Right lung (tissue), 5 donors: ENCODE results near the gene TCF12. TPM values are rescaled to one million over a fixed set of nuclear protein-coding genes. Genes with fewer than 3 reads are reported as not detected.
"Not testable (repeated sequence)": the region's sequence is repeated elsewhere in the genome, so short reads cannot be mapped to it uniquely, and the experiment has no call there.

Source experiments
- DNase-seq, 2 donors: peaks; one replicate each; pipeline ENCODE4 v3.0.0-alpha.2; 2013
- polyA plus RNA-seq, 5 donors: library from polyadenylated mRNA; unstranded; fragments of 120-200 nt; gene quantifications; one replicate each; pipeline versions ENCODE4 v1.2.1 to v1.2.3, GENCODE V29; 2013; ENCODE audit warnings: inconsistent platforms in 1 of 5, low replicate concordance in 1 of 5; ENCODE audit not compliant: insufficient read length in 5 of 5, insufficient read depth in 1 of 5

TCF12 gene
- polyA plus RNA-seq, 5 donors, result 84.2 to 169 (median 148) TPM

DNA sequence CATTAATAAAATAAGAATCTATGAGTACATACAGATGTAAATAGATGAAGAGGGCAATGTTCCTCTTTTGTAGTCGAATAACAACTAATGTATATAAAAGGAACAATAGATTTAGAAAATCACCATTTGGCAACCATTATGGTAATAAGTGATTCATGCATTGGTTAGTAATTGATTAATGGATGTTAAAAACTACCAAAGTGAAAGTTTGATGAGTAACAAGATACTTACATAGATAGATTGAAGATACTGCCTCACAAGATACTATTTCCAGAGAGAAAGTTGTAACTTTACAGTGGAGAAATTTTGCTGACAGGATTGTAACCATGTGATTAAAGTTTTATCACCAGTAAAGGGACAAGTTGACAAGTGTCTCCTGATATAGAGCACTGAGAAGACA is 55.0 kb downstream of the TCF12 start:
- no peak for DNase-seq

DNA sequence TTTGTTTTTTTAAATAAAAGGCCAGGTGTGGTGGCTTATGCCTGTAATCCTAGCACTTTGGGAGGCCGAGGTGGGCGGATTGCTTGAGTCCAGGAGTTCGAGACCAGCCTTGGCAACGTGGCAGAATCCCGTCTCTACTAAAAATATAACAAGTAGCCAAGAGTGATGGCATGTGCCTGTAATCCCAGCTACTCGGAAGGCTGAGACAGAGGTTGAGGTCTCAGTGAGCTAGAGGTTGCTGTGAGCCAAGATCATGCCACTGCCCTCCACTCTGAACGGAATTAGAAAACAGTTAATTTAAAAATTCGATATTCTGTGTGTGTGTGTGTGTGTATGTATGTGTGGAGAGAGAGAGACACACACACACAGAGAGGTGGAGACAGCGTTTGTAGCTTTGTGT is 58.8 kb downstream of the TCF12 start:
- no peak for DNase-seq

GRCh38 chr15:56978898-56979662 is 60.6 kb downstream of the TCF12 start:
- no peak for DNase-seq

DNA sequence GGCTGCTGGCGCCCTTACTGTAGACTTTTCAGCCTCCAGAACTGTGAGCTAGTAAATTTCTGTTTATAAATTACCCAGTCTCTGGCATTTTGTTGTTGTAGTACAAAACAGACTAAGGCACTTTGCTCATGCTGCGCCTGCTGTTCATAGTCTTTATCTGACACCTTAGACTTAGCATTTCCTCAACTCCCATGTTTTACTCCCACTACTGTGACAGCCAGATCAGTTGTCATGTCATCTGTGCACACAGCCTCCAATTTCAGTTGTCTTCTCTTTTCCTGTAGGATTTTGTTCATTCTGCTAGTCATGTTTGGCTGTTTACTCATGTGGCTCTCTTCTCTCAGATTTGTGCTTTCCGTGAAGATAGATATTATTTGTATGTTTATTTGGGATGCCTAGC is 62.0 kb downstream of the TCF12 start:
- no peak for DNase-seq

- DNase-seq, result no peak
Measured at GRCh38 chr15:56981160-56981559, 62.7 kb downstream of the TCF12 start.

GRCh38 chr15:56982987-56983386 is 64.5 kb downstream of the TCF12 start:
- DNase-seq, result no peak

DNA sequence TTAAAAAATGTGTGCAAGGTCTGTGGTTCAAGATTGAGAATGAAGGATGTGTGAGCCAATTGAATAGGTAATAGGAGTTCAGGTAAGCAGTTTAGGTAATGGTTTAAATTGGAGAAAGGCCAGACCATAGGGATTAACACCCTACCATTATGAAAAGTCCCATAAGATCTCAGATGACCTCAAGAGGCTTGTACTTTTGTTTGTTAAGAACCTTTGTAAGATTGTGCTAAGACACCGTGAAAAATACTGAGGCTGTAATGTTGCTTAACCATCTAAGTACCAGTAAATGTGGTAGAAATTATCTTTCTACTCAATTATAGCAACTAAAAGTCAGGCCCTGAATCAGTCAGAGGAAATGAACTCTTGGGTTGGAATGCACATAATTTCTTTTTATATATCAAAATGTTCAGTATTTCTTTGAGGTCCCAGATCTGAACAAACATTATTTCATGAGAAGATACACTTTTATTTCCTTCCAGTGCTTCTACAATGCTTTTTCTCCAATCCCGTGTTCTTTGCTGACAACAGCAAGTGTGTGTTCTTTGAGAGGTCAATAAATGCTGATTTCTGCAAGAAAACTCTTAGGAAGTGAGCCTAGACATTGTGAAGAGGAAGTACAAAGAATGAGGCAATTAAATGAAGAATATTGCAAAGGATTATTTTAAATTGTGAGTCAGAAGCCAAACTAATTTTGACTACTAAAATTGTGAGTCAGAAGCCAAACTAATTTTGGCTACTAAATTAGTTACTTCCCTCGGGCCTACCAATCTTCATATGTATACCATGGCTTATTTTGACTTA is 66.4 kb downstream of the TCF12 start:
- no peak for DNase-seq

- DNase-seq, result no peak
Measured at GRCh38 chr15:56985856-56986255, 67.4 kb downstream of the TCF12 start.

DNA sequence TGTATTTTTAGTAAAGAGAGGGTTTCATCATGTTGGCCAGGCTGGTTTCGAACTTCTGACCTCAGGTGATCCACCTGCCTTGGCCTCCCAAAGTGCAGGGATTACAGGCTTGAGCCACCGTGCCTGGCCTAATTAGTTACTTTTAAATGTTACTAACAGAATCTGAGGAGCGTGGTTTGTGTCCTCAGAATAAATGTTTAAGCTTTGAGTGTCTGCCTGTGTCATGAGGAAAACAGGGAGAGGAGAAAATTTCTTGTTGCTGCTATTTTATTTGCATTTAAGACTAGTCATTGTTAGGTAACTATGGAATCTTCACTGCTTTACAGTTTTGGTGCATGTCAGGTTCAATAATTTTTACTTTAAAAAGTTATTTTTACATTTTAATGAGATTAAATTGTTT is 68.8 kb downstream of the TCF12 start:
- no peak for DNase-seq

DNA sequence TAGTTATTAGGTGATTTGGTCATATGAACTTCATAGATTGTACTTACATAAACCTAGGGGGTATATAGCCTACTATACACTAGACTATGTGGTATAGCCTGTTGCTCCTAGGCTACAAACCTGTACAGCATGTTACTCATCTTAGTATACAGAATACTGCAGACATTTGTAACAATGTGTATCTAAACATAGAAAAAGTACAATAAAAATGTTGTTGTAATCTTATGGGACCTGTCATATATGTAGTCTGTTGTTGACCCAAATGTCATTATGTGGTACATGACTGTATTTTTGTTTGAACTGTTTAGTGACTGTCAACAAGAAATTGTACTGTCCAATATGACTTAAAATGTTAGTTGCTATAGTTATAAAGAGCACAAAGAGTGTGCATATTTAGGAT is 69.8 kb downstream of the TCF12 start:
- DNase-seq, result no peak

DNA sequence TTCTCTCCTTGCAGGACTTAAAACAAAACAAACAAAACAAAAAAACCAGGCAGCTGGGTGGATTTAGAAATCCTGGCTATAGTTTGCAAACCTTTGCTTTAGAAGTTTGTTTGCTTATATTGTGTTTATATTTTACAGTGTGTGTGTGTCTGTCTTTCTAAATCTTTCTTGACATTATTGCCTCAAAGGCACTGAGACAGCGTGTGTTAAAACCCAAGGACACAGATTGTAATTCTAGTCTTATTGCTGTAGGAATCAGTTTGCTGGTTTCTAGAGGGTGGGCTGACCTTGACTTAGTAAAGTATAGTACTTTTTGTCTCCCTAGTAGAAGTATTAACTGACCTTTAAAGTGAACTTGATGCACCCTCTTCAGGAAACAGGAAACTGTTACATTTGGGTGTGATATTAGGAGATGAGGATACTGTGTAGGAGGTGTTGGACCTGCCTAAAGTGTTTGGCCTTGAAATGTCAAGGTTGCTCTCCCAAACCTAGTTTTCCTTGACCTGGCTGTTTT is 71.0 kb downstream of the TCF12 start:
- no peak for DNase-seq

DNA sequence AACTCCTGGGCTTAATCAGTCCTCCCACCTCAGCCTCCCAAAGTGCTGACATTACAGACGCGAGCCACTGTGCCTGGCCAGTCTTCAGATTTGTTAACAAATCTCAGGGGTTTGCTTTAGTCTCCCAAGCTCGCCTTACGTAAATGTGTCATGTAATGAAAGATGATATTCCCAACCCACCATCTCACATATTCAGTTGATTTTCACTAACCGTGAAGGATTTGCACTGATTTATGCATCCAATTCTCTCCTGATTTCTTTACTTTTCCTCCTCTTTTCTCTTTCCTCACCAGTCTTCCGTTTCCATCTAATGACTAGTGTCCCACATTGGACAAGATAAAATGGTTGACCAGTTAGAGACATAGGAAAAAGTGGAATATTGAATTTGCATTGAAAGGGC is 72.6 kb downstream of the TCF12 start:
- no peak for DNase-seq

GRCh38 chr15:56992725-56993124 is 74.3 kb downstream of the TCF12 start:
- DNase-seq, result no peak

DNA sequence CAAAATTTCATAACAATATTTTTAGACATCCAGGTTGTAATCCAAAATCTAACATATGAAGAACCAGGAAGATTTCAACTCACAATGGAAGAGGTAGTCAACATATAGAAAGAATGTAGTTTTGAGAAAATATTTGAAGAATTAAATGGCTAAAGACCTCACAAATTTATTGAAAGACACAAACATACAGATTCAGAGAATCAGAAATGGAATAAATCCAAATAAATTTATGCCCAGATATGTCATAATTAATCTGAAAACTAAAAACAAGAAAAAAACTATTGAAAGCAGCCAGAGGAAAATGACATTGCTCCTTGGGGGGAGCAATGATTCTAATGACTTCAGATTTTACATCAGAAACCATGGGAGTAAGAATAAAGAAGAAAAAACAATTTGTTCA is 75.8 kb downstream of the TCF12 start:
- DNase-seq, result no peak

DNA sequence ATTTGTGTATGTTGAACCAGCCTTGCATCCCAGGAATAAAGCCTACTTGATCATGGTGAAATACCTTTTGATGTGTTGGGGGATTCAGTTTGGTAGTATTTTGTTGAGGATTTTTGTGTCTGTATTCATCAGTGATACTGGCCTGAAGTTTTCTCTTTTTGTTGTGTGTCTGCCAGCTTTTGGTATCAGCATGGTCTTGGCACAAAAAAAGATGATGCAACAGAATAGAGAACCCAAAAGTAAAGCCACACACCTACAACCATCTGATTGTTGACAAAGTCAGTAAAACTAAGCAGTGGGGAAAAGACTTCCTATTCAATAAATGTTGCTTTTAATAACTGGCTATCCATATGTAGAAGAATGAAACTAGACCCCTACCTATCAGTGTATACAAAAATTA is 77.6 kb downstream of the TCF12 start:
- no peak for DNase-seq

- DNase-seq, result no peak
Measured at GRCh38 chr15:56996746-56997470, 78.5 kb downstream of the TCF12 start.

DNA sequence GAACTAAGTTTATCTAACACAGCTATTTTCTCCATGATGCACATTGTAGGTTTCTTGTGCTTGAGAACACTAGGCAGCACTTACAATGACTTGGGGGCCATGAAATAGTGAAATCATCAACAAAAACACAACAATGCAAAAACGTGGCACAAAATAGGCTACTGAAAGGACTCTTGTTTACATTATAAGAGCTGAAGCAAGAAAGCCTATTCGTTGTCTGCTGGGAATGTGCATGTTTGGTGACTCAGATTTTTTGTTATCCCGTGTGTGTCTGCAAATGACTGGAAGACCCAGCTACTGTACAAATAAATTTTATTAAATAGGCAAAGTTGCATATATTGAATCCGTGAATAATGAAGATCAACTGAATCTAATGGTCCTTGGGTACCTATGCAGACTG is 85.0 kb downstream of the TCF12 start:
- no peak for DNase-seq

DNA sequence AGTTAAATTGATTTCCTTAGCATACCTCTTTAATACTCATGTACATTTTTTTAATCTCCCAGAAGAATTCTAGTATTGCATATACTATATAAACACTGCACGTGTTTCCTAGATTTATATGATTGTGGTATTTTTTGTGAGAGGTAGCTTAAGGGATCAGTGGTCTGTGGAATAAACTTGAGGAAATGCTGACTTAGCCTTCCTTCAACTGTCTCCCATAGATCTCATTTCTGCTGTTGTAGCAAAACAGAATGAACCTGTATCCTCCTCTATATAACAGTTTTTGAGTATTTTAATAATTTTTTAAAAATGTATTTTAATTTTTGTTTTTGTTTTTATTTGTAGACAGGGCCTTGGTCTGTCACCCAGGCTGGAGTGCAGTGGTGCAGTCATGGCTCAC is 86.8 kb downstream of the TCF12 start:
- no peak for DNase-seq

DNA sequence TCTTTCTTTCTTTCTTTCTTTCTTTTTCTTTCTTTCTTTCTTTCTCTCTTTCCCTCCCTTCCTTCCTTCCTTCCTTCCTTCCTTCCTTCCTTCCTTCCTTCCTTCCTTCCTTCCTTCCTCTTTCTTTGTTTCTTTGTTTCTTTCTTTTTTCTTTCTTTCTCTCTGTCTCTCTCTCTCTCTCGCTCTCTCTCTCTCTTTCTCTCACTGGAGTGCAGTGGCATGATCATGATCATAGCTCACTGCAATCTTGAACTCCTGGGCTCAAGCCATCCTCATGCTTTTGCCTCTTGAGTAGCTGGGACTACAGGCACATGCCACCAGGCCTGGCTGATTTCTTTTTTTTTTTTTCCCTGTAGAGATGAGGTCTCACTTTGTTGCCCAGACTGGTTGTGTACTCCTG is 89.4 kb downstream of the TCF12 start:
- not testable (repeated sequence) for DNase-seq

DNA sequence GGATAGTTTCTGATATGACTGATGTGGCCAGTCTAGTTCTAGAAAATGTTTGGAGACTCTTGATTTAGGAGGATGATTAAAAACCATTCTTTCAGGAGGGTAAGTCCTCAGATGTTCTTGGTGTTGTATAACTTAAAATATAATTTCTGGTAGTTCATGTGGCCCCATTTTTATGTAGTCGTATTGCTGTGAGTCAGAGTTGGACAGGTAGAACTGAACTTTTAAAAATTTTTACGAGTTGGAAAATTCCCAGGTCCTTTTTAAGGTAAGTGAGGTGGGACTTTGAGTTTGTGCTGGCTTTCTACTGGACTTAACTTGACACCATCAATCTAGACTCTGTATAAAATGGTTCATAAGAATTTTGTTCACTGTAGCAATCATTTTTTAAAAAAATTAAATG is 92.3 kb downstream of the TCF12 start:
- DNase-seq, result no peak

DNA sequence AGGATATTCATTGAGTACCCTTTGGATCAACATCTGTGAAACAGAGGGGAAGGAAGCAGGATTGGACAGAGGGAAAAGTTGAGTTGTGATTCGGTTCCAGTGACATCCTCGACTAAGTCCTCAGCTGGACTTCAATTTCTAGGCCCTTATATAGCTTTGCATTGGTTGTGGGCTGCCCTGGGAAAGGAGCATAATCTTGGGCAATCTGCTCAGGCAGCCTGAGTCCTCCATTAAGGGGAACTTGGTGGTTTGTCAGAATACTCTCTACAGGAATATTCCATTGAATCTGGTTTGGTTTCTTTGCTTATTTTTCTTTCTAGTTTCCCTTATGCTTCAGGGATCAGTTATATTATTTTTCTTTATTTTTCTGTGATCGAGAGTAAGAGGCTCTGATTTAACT is 94.1 kb downstream of the TCF12 start:
- DNase-seq, result no peak

- DNase-seq, result not testable (repeated sequence)
Measured at GRCh38 chr15:57014896-57015295, 96.5 kb downstream of the TCF12 start.

GRCh38 chr15:57015360-57015759 is 96.9 kb downstream of the TCF12 start:
- no peak for DNase-seq
